CD1c-positive myeloid dendritic cell (primary cell): ENCODE data around the gene CCNI.
"Not testable (repeated sequence)": the region's sequence is repeated elsewhere in the genome, so short reads cannot be mapped to it uniquely, and the experiment has no call there.

Source experiments
- DNase-seq: peaks from one replicate; pipeline ENCODE4 v3.0.0-alpha.2; 2016; ENCODE audit errors: extremely low spot score

CCNI gene

DNA sequence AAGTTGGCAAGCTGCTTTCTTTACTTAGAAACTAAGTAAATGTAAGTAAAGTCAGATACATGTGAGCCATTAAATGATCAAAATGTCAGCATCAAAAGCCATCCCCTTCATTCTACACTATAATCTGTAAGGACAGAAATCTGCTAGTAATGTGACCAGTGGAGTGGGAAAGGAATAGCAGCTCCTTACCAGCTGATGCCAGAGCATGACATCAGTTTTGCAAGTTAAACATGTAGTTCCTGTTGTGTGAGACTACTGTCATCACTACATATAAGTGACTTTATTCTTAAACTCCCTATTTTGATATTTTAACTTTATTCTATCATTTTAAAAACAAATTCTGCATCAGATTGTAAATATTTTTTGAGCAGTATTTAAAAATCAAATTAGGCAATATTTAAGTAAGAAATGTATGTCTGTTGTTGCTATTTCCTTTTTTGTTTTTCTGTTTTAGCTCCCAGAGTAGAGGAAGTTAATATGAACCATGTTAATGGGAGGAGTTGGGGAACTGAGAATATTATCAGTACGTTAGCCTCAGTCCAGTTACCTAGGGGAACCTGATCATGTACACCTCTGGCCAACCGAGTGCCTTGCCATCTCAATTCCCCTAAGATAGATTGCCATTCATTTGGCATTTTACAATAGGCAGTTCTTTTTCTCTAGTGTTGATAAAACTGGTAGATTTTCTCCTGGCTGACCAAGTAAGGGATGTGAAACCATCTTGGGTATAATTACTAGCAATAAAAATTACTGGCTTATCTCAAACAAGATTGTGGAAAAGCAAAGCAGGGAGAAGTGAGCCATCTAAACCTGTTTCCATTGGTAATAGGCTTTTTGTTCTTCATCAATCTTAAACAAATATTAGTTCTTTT lies 34.7 kb downstream of the CCNI start:
- DNase-seq, result peak; percentile 74

DNA sequence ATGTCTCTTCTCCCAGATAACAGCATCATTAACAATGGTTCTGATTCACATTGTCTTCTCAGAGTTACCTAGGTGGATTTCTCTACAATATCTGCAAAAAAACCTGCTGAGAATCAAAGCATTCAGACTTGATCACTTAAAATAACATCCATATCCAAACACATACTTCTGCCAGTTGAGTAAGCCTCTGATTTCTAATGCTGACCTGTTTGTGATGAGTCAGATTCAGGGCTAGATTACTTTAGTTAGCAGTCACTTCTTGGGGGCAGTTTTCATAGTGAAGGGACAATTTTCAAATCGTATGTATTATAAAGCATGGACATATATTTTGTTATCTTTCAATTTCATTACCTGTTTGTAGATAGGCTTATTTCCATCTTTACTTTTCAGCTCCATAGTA lies 35.5 kb downstream of the CCNI start:
- peak; percentile 7 for DNase-seq

DNA sequence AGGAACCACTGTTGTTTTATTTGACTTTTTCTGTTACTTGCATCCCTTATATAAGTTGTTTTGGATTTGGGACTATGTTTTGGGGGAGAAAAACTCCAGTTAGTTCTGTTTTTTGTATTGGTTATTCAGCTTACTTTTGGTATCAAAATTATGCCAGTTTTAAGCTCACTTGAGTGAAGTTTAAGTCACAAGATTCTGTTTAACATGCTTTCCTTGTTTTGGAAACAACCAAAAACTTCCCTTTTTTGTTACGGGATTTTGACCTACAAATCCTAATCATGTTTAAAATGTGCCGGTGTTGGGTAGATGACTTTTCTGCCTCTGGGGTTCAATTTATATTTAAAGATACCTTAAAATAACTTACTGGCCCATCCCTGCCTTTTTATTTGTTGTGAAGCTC lies 36.0 kb downstream of the CCNI start:
- peak; percentile 39 for DNase-seq

DNA sequence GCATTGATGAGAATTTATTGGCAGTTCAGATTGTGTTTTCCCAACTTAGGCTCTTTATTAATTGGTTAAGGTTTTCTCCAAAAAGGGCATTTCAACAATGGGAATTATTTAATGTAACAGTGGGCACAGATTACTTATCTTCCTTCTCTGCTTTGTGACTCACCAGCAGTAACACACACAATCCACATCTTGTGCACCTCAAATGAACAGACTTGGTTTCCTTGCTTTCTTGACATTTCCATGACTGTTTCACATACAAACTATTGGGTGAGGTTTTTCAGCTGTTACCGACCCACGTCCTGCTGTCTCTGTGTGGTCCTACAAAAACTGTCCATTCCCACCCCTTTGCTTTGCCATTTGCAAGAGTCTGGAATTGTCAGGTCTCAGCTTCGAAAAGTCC lies 38.1 kb downstream of the CCNI start:
- DNase-seq, result no peak

DNA sequence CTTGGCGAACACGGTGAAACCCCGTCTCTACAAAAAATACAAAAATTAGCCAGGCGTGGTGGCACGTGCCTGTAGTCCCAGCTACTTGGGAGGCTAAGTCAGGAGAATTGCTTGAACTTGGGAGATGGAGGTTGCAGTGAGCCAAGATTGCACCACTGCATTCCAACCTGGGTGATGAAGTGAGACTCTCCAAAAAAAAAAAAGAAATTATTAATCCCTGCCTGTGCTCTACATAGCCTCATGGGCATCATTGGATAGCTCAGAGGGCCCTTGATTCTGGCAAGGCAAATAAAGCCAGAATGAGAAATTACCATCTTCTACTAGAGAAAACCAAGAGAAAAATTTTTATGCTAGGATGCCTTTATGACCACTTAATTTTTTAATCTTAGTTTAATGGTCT lies 38.6 kb downstream of the CCNI start:
- DNase-seq, result not testable (repeated sequence)

DNA sequence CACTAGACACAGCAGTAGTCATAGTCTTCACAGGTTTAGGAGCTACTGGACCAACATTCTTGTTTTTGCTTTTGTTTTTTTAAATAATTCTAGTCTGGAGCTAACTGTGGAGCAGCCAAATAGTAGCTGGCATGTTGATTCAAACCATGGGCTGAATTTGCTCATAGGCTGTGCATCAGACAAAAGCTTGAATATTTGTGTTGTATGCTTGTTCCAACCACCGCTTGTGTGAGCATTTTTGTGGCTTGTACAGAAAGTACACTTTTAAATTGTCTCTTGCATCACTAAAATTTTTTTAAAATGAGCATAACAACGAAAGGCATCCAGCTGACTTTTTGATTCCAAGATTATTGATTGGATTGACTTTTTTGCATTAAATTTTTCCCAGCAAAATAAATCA lies 39.6 kb downstream of the CCNI start:
- DNase-seq, result no peak

DNA sequence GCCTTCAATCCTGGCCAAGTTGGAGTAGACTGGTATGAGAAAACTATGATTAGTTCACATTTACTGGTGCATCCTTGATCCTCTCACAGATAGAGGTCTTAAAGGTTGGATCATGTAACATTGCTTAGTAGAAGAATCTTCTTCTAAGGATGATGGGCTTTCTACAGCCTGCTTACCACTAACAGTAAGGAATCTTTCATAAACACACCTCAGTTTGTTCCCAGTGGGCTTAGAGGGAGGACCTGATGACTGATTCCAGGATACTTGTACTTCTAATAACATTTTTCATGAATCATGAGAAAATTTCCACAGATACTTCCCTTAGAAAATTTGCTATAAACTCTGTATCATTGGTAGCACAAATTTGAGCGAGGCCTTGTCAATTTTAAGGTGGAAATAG lies 40.6 kb downstream of the CCNI start:
- DNase-seq, result no peak

DNA sequence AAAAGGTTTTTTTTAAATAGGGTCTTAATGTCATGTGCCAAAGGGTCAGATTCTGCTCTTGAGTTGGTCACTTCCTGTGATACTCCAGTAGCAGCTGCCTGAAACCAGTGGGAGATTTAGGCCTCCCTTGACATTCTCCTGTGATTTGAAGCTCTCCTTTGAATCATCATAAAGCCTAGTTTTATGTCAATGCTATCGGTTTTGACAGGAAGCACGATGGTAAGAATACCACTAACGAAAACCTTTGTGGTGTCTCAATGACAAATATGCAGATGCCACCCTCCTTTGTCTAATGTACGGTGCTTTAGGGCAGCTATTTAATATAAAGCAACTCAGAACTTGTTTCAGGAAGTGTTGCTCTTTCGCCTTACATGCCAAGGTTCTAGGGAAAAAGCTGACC lies 44.2 kb downstream of the CCNI start:
- DNase-seq, result no peak

DNA sequence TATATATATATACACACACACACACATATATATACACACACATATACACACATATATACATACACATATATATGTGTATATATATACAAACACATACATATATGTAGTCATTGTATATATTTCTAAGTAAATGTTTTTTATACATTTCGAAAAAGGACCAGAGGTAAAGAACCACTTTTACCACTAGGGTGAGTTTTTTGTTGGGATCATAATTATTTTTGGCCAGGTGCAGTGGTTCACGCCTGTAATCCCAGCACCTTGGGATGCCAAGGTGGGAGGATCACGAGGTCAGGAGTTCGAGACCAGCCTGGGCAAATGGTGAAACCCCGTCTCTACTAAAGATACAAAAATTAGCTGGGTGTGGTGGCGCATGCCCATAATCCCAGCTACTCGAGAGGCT lies 46.0 kb downstream of the CCNI start:
- DNase-seq, result not testable (repeated sequence)

DNA sequence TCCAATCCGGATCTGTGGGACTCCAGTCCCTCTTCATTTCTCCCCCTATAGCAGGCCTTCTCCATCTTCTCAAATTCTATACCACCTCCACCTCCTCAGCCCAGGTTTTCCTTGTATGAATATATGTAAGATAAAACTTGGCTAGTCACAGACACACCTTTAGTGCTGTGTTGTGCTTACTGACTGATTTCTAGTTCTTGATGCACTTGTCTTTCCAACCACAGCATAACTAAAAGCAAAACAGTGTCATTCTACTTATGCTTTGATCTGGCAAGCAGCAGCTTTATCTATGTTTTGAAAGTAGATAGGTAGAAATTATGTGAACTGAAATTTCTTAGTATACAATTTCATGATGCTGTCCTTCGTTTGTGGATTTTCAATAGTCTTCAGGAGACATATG lies 47.5 kb downstream of the CCNI start:
- DNase-seq, result no peak

DNA sequence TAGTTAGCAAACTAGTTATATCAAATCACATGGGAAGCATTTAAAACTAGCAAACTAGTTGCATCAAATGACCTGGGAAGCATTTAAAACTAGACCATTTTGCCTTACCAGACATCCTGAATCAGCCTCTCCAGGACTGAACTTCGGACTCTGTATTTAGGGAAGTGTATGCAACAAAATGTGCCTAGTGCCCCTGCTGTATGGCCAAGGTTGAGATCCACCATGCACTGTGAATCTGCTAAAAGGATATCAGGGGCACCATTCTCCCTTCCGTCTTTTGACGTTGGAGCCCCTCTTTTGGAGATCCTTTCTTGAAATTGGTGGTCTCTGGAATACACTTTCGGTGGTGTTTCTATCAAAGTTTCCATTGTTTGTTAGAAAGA lies 49.5 kb downstream of the CCNI start:
- DNase-seq, result no peak

DNA sequence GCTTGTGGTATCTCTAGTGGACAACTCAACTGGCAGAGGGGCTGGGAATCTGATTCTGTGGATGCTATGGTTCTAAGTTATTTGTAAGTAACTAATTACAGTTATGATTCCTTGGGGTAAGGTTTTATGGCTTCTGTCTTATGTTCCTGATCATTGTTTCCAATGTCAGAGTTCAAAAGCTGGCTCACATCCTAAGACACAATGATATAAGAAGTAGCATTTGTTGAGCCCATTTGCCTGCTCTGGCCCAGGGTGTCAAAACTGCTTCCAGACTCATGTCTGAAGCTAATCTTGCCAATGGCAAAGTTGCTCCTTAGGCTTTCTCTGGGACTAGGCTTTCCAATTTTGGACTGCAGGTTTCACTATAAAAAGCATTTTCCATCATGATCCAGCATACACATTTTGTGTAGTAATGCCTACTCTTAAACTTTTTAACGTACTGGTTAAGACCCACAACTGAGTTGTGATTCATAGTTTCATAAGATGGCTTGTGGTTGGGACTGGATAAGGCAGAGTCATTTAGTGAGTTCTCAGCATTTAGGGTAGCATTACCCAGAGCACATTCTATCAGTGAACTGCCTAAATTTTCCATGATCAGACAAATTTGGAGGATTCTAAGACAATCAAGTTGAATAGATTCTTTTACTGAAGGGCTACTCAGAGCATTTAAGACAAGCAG lies 50.0 kb downstream of the CCNI start:
- DNase-seq, result no peak

DNA sequence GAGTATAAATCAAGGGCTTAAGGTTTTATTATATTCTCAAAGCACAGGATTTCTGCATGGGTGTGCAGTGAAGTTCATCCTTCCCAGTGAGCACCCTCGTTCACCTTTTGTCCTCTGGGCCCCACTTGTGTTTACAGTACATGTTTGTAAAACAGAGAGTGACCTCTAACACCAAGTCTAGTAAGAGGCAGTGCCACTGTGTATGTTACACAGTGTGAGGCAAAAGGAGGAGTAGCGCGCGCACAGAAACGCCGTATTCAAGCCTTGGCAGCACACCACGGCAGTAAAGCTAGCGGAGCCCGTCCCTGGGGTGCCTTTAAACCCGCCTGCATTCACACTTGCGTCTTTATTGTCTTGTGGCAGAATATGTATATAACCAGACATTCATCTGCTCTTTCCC lies 51.9 kb downstream of the CCNI start:
- DNase-seq, result no peak

DNA sequence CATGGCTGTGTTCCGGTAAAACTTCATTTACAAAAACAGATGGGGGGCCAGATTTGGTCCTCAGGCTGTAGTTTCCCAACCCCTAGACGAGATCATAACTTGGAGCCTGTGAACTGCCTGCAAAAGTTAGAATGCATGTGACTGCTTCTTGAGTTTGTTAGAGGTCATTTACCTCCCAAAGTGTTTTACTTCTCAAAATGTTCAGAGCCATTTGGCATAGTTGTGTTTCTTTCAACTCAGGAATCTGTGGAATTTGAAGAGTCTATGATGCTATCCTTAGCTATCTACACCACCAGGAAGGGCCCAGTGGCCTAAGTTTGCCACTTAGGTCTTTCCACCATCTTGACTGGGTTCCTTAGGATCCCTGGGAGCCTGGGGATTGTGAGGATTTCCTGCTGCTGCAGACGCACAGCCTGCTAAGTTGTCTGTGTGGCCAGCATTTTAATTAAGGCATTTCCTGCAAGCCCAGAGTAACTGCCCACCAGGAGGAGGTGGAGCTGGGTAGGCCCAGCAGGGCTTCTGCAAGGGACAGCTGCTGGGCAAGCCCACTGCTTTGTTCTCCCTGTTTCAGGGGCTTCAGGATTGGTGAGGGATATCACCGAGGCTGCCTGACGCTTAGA lies 53.1 kb downstream of the CCNI start:
- no peak for DNase-seq

DNA sequence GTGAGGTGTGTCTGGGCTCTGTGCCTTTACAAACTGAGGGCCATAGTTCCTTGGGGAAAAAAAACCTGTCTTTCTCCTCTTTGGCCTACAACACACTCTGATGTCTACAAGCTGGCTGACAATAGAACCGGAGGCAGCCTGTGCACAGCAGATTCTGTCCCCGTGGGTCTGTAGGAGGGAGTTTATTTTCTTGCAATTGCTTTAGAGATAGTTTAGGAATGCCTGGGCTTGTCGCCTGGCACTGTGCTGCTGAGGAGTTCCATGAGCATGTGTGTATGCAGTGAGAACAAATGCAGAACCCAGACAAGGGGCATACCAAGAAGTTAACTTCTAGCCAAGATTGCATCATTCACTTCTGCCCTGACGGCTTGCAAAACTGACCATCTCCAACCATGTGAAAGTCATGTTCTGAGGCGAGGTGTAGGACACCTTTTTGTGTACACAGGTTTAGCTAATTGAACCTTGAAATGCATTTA lies 54.1 kb downstream of the CCNI start:
- DNase-seq, result no peak

DNA sequence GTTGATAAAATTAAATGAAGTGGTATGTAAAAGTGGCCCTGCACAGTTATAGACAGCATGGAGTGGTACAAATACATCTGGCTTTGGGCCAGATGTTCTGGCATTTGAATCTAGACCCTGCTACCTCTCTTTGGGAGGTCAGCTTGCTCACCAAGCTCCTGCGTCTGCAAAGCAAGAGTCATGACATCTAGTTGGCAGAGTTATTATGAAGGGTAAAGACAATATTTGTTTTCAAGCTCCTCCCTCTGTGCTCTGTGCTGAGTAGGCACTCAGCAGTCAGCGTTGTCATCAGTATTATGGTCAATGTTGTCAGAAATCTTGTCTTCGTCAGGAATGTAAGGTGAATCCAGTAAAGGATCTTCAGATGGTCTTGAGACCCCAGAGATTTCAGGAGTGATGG lies 55.8 kb downstream of the CCNI start:
- DNase-seq, result no peak

DNA sequence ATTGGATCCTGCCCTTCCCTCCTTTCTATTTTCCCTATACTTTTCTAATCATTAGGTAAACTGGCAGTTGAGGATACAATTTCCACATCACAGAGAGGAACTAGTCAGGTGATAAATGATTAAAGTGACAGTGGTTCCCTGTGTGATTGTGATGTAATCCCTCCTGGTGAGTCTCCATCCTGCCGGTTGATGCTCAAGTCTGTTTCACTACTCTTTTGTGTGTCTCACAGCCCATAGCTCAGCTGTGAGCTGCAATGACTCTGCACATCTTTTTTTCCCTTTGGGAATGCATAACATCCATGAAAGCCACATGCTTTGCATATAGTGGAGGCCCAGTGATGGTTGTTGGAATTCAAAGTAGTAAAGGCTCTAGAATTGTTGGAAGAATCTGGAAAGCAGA lies 60.4 kb downstream of the CCNI start:
- DNase-seq, result peak; percentile 17

DNA sequence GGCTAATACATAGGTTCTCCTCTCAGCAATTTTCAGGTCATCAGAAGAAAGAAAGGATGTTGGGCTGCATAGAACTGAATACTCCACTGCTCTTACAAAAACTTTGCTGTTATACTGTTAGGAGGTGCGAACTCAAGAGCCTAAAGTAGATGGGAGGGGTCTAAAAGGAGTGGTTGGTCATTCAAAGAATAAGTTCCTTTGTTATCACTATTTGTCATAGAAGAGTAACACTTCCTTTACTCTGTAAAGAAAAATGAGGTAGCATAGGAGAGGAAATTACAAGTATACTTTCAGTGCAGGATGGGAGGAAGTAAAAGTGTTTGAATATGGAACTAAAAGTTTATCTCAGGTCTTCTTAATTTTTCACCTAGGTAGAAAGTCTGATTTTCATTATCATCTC lies 61.5 kb downstream of the CCNI start:
- DNase-seq, result peak; percentile 44

DNA sequence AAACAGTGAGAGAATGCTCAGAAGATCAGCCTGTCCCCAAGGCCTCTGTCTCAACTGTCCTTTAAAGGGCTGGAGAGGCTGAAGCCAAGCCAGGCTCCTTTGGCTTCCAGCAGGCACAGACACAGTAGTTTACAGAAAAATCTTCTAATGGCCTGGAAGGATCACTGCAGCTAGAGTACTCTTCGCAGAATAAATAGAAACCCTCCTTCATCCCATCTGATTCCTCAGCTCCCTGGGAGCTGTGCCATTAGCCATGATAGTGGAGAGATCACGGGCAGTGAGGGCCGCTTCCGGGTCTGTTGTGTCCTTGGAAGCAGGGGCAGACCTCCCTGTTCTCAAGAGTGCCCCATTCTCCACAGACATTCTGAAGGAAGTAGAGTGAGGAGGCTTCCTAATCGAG lies 63.1 kb downstream of the CCNI start:
- DNase-seq, result no peak

DNA sequence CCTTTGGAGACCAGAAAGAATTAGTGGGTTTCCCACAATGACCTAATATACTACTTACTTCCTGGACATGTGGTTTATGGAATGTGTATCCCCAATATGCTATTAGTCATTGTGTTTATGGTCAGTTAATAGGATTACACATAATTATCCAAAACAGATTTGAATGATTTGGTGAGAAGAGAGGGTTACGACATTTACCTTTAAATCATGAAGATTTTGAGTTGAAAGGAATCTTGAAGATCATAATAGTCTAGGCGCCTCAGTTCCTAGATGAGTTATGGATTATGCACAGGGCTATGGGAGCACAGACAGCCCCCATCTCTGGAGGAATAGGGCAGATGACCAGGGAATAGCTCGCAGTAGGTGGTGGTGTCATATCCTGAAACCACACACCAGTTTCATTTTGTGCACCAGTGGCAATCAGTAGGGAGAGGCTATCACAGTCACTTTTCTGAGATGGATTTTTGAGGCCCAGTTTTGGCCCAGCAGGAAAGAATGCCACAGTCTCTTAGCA lies 64.9 kb downstream of the CCNI start:
- DNase-seq, result no peak

DNA sequence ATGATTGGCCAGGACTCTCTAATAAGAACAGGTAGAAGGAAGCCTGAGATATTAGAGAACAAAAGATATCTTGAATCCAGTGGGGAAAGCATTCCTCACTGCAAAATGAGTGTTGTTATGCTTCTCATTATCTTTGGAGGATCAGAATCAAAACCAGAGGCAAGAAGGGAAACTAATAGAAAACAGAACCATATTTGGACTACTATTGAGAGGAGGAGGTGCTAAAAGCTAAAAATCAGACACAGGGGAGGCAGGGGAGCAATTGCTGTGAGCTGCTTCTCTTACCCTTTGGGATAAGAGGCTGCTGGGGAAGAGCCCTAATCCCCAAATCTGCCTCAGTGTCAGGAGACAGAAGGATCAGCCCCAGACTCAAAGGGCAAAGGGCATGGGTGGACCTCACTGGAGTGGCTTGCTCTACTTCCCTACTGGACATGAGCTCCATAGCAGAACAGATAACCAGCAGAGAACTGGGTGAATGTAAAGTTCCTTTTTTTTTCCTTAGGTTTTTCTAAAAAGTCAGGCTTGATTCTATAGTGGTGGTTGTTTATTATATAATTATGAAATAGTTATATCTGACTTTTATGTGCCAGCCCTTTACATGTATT lies 66.2 kb downstream of the CCNI start:
- peak; percentile 64 for DNase-seq
